ENCODE data around the gene RAB1B.

The RAB1B gene

DNA sequence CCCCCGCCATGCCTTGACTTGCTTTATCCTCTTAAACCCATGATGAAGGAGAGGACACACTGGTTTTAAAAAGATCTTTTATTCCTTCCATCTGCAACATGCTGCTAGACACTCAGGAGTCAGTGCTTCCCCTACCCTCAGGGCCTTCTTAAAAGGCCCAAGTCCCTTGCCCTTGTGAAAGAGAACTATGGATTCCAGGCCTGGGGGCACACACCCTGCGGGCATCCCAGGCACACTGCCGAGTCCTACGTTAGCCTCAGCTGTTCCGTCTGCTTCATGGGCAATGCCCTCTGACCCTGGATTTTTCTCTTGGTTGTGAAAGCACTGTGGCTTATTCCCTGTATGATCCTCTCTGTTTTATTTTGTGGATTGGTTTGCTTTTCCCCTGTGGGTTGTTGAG lies 35.1 kb upstream of the RAB1B start:
- Histone ChIP-seq H3K4me2 (ENCODE audit: low read length) (no peak overlapping the region), H3K79me2 (ENCODE audit: low read length) (no peaks in the 10 kb centered on the region), H3K27ac (ENCODE audit: low read length) (no peak overlapping the region), H3K9me3 (ENCODE audit: insufficient read depth, low read length) (no peaks in the 10 kb centered on the region), H3K4me1 (ENCODE audit: low read length) (no peaks in the 10 kb centered on the region), H3K36me3 (replicated peaks; ENCODE audit: low read depth, low read length) (no peaks in the 10 kb centered on the region), H2AFZ (ENCODE audit: low read depth, low read length) (no peak overlapping the region), H4K20me1 (ENCODE audit: insufficient read depth, low read length) (no peaks in the 10 kb centered on the region), H3K9ac (ENCODE audit: low read length) (no peak overlapping the region), H3K4me3 (ENCODE audit: low read length) (no peak overlapping the region), H3K27me3 (ENCODE audit: low read depth, low read length) (no peaks in the 10 kb centered on the region)
- TF ChIP-seq EZH2phosphoT487 (IDR thresholded peaks at IDR 0.05; ENCODE audit: low read depth) = no peak
- TF ChIP-seq, protein P1, sequence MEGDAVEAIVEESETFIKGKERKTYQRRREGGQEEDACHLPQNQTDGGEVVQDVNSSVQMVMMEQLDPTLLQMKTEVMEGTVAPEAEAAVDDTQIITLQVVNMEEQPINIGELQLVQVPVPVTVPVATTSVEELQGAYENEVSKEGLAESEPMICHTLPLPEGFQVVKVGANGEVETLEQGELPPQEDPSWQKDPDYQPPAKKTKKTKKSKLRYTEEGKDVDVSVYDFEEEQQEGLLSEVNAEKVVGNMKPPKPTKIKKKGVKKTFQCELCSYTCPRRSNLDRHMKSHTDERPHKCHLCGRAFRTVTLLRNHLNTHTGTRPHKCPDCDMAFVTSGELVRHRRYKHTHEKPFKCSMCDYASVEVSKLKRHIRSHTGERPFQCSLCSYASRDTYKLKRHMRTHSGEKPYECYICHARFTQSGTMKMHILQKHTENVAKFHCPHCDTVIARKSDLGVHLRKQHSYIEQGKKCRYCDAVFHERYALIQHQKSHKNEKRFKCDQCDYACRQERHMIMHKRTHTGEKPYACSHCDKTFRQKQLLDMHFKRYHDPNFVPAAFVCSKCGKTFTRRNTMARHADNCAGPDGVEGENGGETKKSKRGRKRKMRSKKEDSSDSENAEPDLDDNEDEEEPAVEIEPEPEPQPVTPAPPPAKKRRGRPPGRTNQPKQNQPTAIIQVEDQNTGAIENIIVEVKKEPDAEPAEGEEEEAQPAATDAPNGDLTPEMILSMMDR (IDR thresholded peaks at IDR 0.05; ENCODE audit: low read depth, low read length) = no peak

DNA sequence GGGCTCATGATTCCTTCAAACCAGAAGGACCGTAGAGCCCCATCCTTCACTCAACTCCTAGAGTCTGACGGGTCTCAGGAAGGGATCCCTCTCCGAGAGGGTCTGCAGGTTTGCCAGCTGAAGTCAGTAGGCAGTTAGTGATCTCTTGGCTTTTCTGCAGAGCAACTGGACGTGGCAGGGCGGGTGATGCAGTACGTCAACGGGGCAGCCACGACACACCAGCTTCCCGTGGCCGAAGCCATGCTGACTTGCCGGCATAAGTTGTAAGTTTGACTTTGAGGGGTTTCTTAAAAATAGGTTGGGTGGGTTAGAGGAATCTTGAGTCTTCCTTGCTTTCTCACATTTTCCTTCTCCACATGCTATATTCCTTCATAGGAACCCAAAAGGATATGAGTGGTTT lies 33.3 kb upstream of the RAB1B start:
- Histone ChIP-seq H3K9me3 (ENCODE audit: insufficient read depth, low read length) (no peaks in the 10 kb centered on the region), H3K4me3 (ENCODE audit: low read length) (no peak overlapping the region), H3K79me2 (ENCODE audit: low read length) (no peaks in the 10 kb centered on the region), H3K27me3 (ENCODE audit: low read depth, low read length) (no peaks in the 10 kb centered on the region), H4K20me1 (ENCODE audit: insufficient read depth, low read length) (no peaks in the 10 kb centered on the region), H3K4me1 (ENCODE audit: low read length) (no peaks in the 10 kb centered on the region), H2AFZ (ENCODE audit: low read depth, low read length) (no peak overlapping the region), H3K27ac (ENCODE audit: low read length) (no peak overlapping the region), H3K36me3 (replicated peaks; ENCODE audit: low read depth, low read length) (no peaks in the 10 kb centered on the region), H3K4me2 (ENCODE audit: low read length) (no peak overlapping the region), H3K9ac (ENCODE audit: low read length) (no peak overlapping the region)
- TF ChIP-seq, protein P1 (IDR thresholded peaks at IDR 0.05; ENCODE audit: low read depth, low read length) = no peak
- TF ChIP-seq EZH2phosphoT487 (IDR thresholded peaks at IDR 0.05; ENCODE audit: low read depth) = no peak

DNA sequence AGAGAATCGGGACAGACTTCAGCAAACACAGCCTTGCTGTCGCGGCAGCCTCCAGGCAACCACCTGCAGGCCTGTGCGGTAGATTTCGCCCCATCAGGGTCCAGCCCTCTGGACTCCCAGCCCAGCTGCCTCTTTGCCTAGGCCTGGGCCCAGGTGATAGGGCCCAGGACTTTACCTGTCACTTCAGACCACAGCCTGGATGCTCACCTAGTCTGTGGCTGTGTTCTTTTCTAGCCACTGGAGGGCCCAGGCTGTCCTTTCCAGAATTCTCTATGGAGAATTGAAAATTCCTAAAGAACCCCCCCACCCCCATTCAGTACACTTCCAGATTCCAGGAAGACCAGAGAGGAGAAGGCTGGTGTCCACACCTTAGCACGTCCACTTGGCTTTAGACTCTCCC lies 30.6 kb upstream of the RAB1B start:
- Histone ChIP-seq H3K4me2 (ENCODE audit: low read length) (no peak overlapping the region), H3K79me2 (ENCODE audit: low read length) (no peaks in the 10 kb centered on the region), H3K27me3 (ENCODE audit: low read depth, low read length) (no peaks in the 10 kb centered on the region), H3K36me3 (replicated peaks; ENCODE audit: low read depth, low read length) (no peaks in the 10 kb centered on the region), H3K27ac (ENCODE audit: low read length) (no peak overlapping the region), H2AFZ (ENCODE audit: low read depth, low read length) (no peak overlapping the region), H4K20me1 (ENCODE audit: insufficient read depth, low read length) (no peaks in the 10 kb centered on the region), H3K9ac (ENCODE audit: low read length) (no peak overlapping the region), H3K4me1 (ENCODE audit: low read length) (no peaks in the 10 kb centered on the region), H3K4me3 (ENCODE audit: low read length) (no peak overlapping the region), H3K9me3 (ENCODE audit: insufficient read depth, low read length) (no peaks in the 10 kb centered on the region)
- TF ChIP-seq, protein P1 (IDR thresholded peaks at IDR 0.05; ENCODE audit: low read depth, low read length) = no peak
- no peak for TF ChIP-seq EZH2phosphoT487 (IDR thresholded peaks at IDR 0.05; ENCODE audit: low read depth)

DNA sequence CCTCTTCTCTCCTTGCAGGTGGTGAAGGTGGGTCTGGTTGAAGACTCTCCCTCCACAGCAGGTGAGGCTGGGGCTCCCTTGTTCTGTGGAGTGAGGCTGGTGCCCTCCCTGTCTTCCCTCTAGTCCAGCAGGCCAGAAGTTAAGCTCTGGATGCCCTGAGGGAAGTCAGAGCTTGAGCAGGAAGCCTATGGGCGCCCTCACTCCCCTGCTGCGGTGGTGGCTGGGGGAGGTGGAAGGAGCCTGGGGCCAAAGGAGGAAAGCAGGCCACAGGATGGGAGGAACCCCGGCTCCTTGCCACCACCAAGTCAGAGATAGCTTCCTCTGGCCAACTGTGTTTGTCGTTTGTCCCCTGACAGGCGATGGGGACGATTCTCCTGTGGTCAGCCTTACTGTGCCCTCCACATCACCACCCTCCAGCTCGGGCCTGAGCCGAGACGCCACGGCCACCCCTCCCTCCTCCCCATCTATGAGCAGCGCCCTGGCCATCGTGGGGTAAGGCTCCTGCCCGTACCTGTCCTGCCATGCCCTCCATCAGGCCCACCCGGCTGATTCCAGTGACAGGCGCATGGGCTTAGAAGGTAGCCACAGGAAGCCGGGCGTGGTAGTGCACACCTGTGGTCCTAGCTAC lies 29.5 kb upstream of the RAB1B start:
- H3K79me2 ChIP-seq (ENCODE audit: low read length) = no peaks in the 10 kb centered on the region
- H3K9ac ChIP-seq (ENCODE audit: low read length) = no peak overlapping the region
- no peak overlapping the region for H3K27ac ChIP-seq (ENCODE audit: low read length)
- TF ChIP-seq, protein P1 (IDR thresholded peaks at IDR 0.05; ENCODE audit: low read depth, low read length) = no peak
- TF ChIP-seq EZH2phosphoT487 (IDR thresholded peaks at IDR 0.05; ENCODE audit: low read depth) = no peak
- no peaks in the 10 kb centered on the region for H4K20me1 ChIP-seq (ENCODE audit: insufficient read depth, low read length)
- no peak overlapping the region for H3K4me2 ChIP-seq (ENCODE audit: low read length)
- H3K36me3 ChIP-seq (replicated peaks; ENCODE audit: low read depth, low read length) = no peaks in the 10 kb centered on the region
- H3K4me1 ChIP-seq (ENCODE audit: low read length) = no peaks in the 10 kb centered on the region
- H2AFZ ChIP-seq (ENCODE audit: low read depth, low read length) = no peak overlapping the region
- no peak overlapping the region for H3K4me3 ChIP-seq (ENCODE audit: low read length)
- no peaks in the 10 kb centered on the region for H3K27me3 ChIP-seq (ENCODE audit: low read depth, low read length)
- H3K9me3 ChIP-seq (ENCODE audit: insufficient read depth, low read length) = no peaks in the 10 kb centered on the region
